MM.1S (cell line): ENCODE results near the gene C19orf85.

Experiments
- DNase-seq: peaks from one replicate; pipeline ENCODE4 v3.0.0-alpha.2; 2015
- H2AFZ ChIP-seq: fragments of 300-600 bp; sonication (generic); 2 replicates; pipeline ENCODE4 v1.6.0; 2016; ENCODE audit warnings: antibody characterized with exemption, low read length
- H3F3A ChIP-seq: fragments of 300-600 bp; sonication (generic); 2 replicates; pipeline ENCODE4 v1.6.1; 2016; ENCODE audit warnings: mild to moderate bottlenecking, antibody characterized with exemption, low read length, moderate library complexity, mixed read lengths; ENCODE audit not compliant: insufficient read depth
- H3K27ac ChIP-seq: fragments of 300-600 bp; sonication (generic); 2 replicates; pipeline ENCODE4 v1.5.1; 2016; ENCODE audit warnings: mild to moderate bottlenecking, low read length
- H3K27me3 ChIP-seq: fragments of 300-600 bp; sonication (generic); replicated peaks from 2 replicates; pipeline ENCODE4 v1.6.0; 2016; ENCODE audit warnings: low read length; ENCODE audit not compliant: insufficient read depth
- H3K36me3 ChIP-seq: fragments of 300-600 bp; sonication (generic); replicated peaks from 2 replicates; pipeline ENCODE4 v1.6.1; 2016; ENCODE audit warnings: mild to moderate bottlenecking, low read length, mixed read lengths; ENCODE audit not compliant: insufficient read depth
- H3K4me1 ChIP-seq: fragments of 300-600 bp; sonication (generic); 2 replicates; pipeline ENCODE4 v1.6.1; 2016; ENCODE audit warnings: low read length, mixed read lengths
- H3K4me2 ChIP-seq: fragments of 300-600 bp; sonication (generic); 2 replicates; pipeline ENCODE4 v1.6.0; 2016; ENCODE audit warnings: low read depth, low read length
- H3K4me3 ChIP-seq: fragments of 300-600 bp; sonication (generic); 2 replicates; pipeline ENCODE4 v1.5.1; 2016; ENCODE audit warnings: low read length, mixed read lengths
- H3K79me2 ChIP-seq: fragments of 300-600 bp; sonication (generic); 2 replicates; pipeline ENCODE4 v1.6.1; 2016; ENCODE audit warnings: mixed run types, low read length, mixed read lengths
- H3K9ac ChIP-seq: fragments of 300-600 bp; sonication (generic); 2 replicates; pipeline ENCODE4 v1.6.1; 2016; ENCODE audit warnings: low read length, mixed read lengths
- H3K9me2 ChIP-seq: fragments of 300-600 bp; sonication (generic); replicated peaks from 2 replicates; pipeline ENCODE4 v1.6.1; 2016; ENCODE audit warnings: mild to moderate bottlenecking, low read length, mixed read lengths; ENCODE audit not compliant: insufficient read depth
- H3K9me3 ChIP-seq: fragments of 300-600 bp; sonication (generic); replicated peaks from 2 replicates; pipeline ENCODE4 v1.6.1; 2016; ENCODE audit warnings: mild to moderate bottlenecking, low read length, mixed read lengths; ENCODE audit not compliant: insufficient read depth
- H4K20me1 ChIP-seq: fragments of 300-600 bp; sonication (generic); 2 replicates; pipeline ENCODE4 v1.6.1; 2016; ENCODE audit warnings: mild to moderate bottlenecking, low read length, moderate library complexity, mixed read lengths; ENCODE audit not compliant: insufficient read depth
- EZH2 ChIP-seq: fragments of 300-600 bp; sonication (generic); optimal IDR thresholded peaks from 2 replicates; pipeline ENCODE3; 2017; ENCODE audit warnings: low read depth, mild to moderate bottlenecking, antibody characterized with exemption, low read length, mixed read lengths
- EZH2phosphoT487 ChIP-seq: fragments of 300-600 bp; sonication (generic); IDR thresholded peaks from 2 replicates; pipeline ENCODE4 v1.6.1; 2018; ENCODE audit warnings: antibody characterized with exemption, low read length
- TF ChIP-seq, protein P1 (sequence below): fragments of 300-600 bp; sonication (generic); IDR thresholded peaks from 2 replicates; pipeline ENCODE4 v1.5.1; 2016; ENCODE audit warnings: antibody characterized with exemption, low read length, mixed read lengths

The C19orf85 gene

DNA sequence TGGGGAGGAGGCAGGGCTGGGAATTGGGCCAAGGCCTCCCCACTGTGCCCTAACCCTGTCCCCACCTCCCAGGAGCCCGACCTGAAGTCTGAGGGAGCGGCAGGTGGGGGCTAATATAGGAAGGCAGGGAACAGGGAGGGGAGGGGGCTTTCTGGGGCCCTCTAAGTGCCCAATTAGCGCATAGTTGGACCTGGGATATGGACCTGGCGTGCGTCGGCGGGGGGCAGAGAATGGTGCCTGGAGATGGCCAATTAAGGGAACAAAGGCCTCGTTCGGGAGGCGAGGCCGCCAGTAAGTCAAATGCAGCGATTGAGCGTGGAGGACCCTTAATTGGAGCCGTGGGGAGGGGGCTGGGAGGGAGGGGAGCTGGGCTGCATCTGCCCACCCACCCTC is at the start of gene C19orf85:
Gene C19orf85, minus strand, starts transcription at position 90 of the 393 bp plus-strand sequence. CDS start 197 bp downstream, outside the sequence.
- Histone ChIP-seq H3K9me3 (no peaks in the 10 kb centered on the region), H3K4me3 (no peak within 1 kb of the TSS), H3K9ac (no peak within 1 kb of the TSS), H3K79me2 (peaks cover 4% of the 10 kb centered on the region; the same call in 1 of the 2 replicates), H3K36me3 (no peaks in the 10 kb centered on the region), H3K9me2 (no peaks in the 10 kb centered on the region), H2AFZ (no peak within 1 kb of the TSS), H3K4me1 (0 out of 2 replicates have a peak, but pooled peaks cover 8% of the 10 kb centered on the region), H3K4me2 (no peak within 1 kb of the TSS), H4K20me1 (no peaks in the 10 kb centered on the region), H3K27ac (no peak within 1 kb of the TSS), H3K27me3 (peaks cover 47% of the 10 kb centered on the region), H3F3A (peaks cover 8% of the 10 kb centered on the region)
- DNase-seq: no peak
- TF ChIP-seq EZH2phosphoT487: no peak
- TF ChIP-seq, protein P1, sequence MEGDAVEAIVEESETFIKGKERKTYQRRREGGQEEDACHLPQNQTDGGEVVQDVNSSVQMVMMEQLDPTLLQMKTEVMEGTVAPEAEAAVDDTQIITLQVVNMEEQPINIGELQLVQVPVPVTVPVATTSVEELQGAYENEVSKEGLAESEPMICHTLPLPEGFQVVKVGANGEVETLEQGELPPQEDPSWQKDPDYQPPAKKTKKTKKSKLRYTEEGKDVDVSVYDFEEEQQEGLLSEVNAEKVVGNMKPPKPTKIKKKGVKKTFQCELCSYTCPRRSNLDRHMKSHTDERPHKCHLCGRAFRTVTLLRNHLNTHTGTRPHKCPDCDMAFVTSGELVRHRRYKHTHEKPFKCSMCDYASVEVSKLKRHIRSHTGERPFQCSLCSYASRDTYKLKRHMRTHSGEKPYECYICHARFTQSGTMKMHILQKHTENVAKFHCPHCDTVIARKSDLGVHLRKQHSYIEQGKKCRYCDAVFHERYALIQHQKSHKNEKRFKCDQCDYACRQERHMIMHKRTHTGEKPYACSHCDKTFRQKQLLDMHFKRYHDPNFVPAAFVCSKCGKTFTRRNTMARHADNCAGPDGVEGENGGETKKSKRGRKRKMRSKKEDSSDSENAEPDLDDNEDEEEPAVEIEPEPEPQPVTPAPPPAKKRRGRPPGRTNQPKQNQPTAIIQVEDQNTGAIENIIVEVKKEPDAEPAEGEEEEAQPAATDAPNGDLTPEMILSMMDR: no peak
- TF ChIP-seq EZH2: no peak

DNA sequence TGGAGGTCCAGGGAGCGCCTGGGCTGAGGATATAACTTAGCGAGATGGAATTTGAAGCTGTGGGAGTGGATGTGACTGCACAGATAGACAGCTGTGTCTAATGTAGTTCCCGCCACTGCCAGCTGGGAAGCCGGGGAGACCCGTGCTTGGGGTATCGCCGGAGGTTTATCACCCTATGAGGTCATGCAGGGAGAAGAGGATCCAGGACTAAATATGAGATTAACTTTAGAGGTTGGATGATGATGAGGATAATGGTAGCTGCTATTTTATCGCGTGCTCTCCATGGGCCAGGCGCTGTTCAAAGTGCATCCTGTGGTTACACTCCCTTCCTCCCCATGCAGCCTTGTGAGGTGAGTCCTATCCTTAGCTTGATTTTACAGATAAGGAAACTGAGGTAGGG is 43.6 kb upstream of the C19orf85 start:
- Histone ChIP-seq H3K4me1 (peaks cover 4% of the 10 kb centered on the region; the same call in 1 of the 2 replicates), H3K4me2 (no peak overlapping the region), H2AFZ (no peak overlapping the region), H3F3A (no peaks in the 10 kb centered on the region), H3K4me3 (no peak overlapping the region), H3K9me3 (no peaks in the 10 kb centered on the region), H3K79me2 (no peaks in the 10 kb centered on the region), H3K27me3 (peaks cover 83% of the 10 kb centered on the region), H3K9me2 (no peaks in the 10 kb centered on the region), H3K27ac (no peak overlapping the region), H4K20me1 (no peaks in the 10 kb centered on the region), H3K9ac (no peak overlapping the region), H3K36me3 (no peaks in the 10 kb centered on the region)
- TF ChIP-seq, protein P1: no peak
- no peak for TF ChIP-seq EZH2
- TF ChIP-seq EZH2phosphoT487: no peak
- DNase-seq: no peak

- H2AFZ ChIP-seq: no peak overlapping the region
- peaks cover 9% of the 10 kb centered on the region; the same call in 1 of the 2 replicates for H3K4me1 ChIP-seq
- no peak overlapping the region for H3K4me3 ChIP-seq
- H3K4me2 ChIP-seq: no peak overlapping the region
- H3K36me3 ChIP-seq: no peaks in the 10 kb centered on the region
- H3K9me2 ChIP-seq: no peaks in the 10 kb centered on the region
- TF ChIP-seq, protein P1: no peak
- TF ChIP-seq EZH2phosphoT487: no peak
- TF ChIP-seq EZH2: no peak
- H3K27ac ChIP-seq: no peak overlapping the region
- H3K9me3 ChIP-seq: no peaks in the 10 kb centered on the region
- no peaks in the 10 kb centered on the region for H3F3A ChIP-seq
- peaks cover 82% of the 10 kb centered on the region for H3K27me3 ChIP-seq
- H3K79me2 ChIP-seq: no peaks in the 10 kb centered on the region
- no peak overlapping the region for H3K9ac ChIP-seq
- DNase-seq: no peak
- no peaks in the 10 kb centered on the region for H4K20me1 ChIP-seq
Measured at GRCh38 chr19:55504981-55505380, 40.4 kb upstream of the C19orf85 start.
